ENCODE results near the gene ISX.

DNA sequence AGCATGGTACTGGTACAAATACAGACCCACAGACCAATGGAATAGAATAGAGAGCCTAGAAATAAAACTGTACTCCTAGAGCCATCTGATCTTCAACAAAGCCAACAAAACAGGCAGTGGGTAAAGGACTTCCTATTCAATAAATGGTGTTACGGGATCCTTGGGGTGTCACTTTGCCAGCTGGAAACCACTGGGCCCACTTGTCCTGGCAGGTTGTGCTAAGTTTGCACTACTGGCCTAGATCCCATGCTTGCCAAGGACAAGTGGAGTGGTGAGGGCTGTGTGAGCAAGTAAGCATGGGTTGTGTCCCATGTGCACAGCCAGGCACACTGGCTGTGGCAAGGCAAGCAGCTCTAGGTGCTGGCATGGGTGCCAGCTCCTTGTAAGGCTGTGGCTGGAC is 8.8 kb upstream of the ISX start:
- TF ChIP-seq, protein P1, sequence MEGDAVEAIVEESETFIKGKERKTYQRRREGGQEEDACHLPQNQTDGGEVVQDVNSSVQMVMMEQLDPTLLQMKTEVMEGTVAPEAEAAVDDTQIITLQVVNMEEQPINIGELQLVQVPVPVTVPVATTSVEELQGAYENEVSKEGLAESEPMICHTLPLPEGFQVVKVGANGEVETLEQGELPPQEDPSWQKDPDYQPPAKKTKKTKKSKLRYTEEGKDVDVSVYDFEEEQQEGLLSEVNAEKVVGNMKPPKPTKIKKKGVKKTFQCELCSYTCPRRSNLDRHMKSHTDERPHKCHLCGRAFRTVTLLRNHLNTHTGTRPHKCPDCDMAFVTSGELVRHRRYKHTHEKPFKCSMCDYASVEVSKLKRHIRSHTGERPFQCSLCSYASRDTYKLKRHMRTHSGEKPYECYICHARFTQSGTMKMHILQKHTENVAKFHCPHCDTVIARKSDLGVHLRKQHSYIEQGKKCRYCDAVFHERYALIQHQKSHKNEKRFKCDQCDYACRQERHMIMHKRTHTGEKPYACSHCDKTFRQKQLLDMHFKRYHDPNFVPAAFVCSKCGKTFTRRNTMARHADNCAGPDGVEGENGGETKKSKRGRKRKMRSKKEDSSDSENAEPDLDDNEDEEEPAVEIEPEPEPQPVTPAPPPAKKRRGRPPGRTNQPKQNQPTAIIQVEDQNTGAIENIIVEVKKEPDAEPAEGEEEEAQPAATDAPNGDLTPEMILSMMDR (conservative IDR thresholded peaks at IDR 0.05; ENCODE audit: low read length), result no peak
- no peak for TF ChIP-seq EZH2phosphoT487 (IDR thresholded peaks at IDR 0.05; ENCODE audit: borderline replicate concordance, low read depth, low read length)

All from OCI-LY7 (cell line).